Coronary artery (tissue), 2 donors: Measurements from ENCODE around the gene SRCAP.

ENCODE experiments used
- DNase-seq: peaks from one replicate; pipeline ENCODE4 v3.0.0-alpha.2; 2017; ENCODE audit warnings: low spot score
- H3K27ac ChIP-seq, 2 donors: fragments of 200-600 bp; sonication (generic); one replicate each; pipeline ENCODE4 v1.5.1; 2016 to 2019
- H3K4me3 ChIP-seq: fragments of 200-600 bp; sonication (generic); 2 replicates; pipeline ENCODE4 v1.5.1; 2016; ENCODE audit warnings: mild to moderate bottlenecking, moderate library complexity
- CTCF ChIP-seq: fragments of 200-600 bp; sonication (generic); IDR thresholded peaks from one replicate; pipeline ENCODE4 v1.5.1; 2019; ENCODE audit warnings: antibody characterized with exemption

SRCAP gene

GRCh38 chr16:30654856-30655255 lies 44.1 kb upstream of the SRCAP start:
- no peak for TF ChIP-seq CTCF
- H3K27ac ChIP-seq: no peak overlapping the region
- DNase-seq: no peak

GRCh38 chr16:30655815-30656347 lies 43.1 kb upstream of the SRCAP start:
- no peak for DNase-seq
- TF ChIP-seq CTCF: no peak
- no peak overlapping the region for H3K27ac ChIP-seq
- no peak overlapping the region for H3K4me3 ChIP-seq

More at GRCh38 chr16:30654856-30655255, 44.1 kb upstream of the SRCAP start:
- no peak overlapping the region for H3K4me3 ChIP-seq

GRCh38 chr16:30656388-30656787 lies 42.6 kb upstream of the SRCAP start:
- TF ChIP-seq CTCF: no peak
- no peak for DNase-seq
- peak overlapping the region in 1 of 2 donors; percentile 86 for H3K27ac ChIP-seq
- H3K4me3 ChIP-seq: no peak overlapping the region

GRCh38 chr16:30656974-30657865 lies 41.8 kb upstream of the SRCAP start:
- no peak for DNase-seq
- H3K27ac ChIP-seq: peak overlapping the region; percentile 59 to 86
- no peak for TF ChIP-seq CTCF
- H3K4me3 ChIP-seq: peak overlapping the region; percentile 64

- peak within 1 kb of the TSS; percentile 77 for H3K4me3 ChIP-seq
- TF ChIP-seq CTCF: peak; percentile 66
- DNase-seq: peak; percentile 100
- peak within 1 kb of the TSS; percentile 92 to 95 for H3K27ac ChIP-seq
Measured at GRCh38 chr16:30657866-30658730, 40.9 kb upstream of the SRCAP start, which contains the start of gene FBRS. Gene FBRS (plus strand): TSS chr16:30658431. CDS start chr16:30659519, 1,088 bp downstream.

GRCh38 chr16:30658731-30659506 lies 40.1 kb upstream of the SRCAP start:
- peak; percentile 94 for DNase-seq
- H3K4me3 ChIP-seq: peak overlapping the region; percentile 77
- TF ChIP-seq CTCF: no peak
- peak overlapping the region; percentile 92 to 95 for H3K27ac ChIP-seq
